Measurements from ENCODE around the gene ZFPM1.

ZFPM1 gene

DNA sequence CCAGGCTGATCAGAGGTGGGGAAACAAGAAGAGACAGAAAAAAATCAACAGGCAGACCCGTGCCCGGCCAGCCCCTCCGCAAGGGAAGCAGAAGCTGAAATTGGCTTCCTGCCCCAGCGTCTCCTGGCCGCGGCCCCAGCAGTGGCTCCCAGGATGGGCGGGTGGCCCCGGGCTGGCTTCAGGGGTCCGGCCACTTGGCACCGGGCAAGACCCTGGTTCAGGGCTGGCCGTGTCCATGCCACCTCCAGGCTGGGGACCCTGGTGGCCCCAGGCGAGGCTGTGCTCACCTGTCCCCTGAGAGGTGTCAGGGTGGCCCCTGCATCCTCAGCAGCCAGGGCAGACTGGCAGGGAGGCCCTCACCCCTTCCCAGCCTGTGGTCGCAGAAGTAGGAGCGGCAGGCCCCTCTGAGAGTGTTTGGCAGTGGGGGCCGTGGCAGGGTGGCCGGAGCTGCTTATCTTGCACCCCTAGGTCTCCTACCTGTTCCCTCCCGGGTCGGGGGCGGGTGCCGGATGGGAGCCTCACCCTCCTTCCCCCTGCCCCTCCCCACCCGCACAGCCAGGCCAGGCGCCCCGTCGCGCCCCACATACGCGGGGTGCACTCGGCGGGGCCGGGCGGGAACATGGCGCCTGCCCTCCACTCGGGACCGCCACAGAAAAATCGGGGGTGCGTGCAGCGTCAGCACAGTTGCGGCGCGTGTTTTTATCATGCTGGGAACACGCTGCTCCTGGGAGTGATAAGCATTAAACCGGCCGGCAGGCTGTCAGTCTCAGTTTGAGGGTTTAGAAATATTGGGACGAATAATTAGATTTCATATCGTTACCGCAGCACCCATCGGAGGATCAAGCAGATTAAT is 70.5 kb downstream of the ZFPM1 start:
- no peak overlapping the region for H3K9ac ChIP-seq
- H3K36me3 ChIP-seq (ENCODE audit: control insufficient read depth, insufficient read depth, low read length) = no peaks in the 10 kb centered on the region
- no peak overlapping the region for H3K4me2 ChIP-seq (ENCODE audit: low read length)
- H3K4me3 ChIP-seq (ENCODE audit: low read depth, low read length) = no peak overlapping the region
- TF ChIP-seq CTCF (IDR thresholded peaks at IDR 0.05) = no peak
- no peaks in the 10 kb centered on the region for H3K9me3 ChIP-seq (ENCODE audit: control insufficient read depth, low read length)
- H3K4me1 ChIP-seq = no peaks in the 10 kb centered on the region
- H3K79me2 ChIP-seq = no peaks in the 10 kb centered on the region
- no peak overlapping the region for H2AFZ ChIP-seq
- H3K27ac ChIP-seq = no peak overlapping the region
- no peaks in the 10 kb centered on the region for H3K27me3 ChIP-seq (ENCODE audit: control insufficient read depth, insufficient read depth, low read length)

- no peak overlapping the region for H3K4me3 ChIP-seq (ENCODE audit: low read depth, low read length)
- H3K79me2 ChIP-seq = no peaks in the 10 kb centered on the region
- H3K27ac ChIP-seq = no peak overlapping the region
- H3K27me3 ChIP-seq (ENCODE audit: control insufficient read depth, insufficient read depth, low read length) = no peaks in the 10 kb centered on the region
- H2AFZ ChIP-seq = no peak overlapping the region
- TF ChIP-seq CTCF (IDR thresholded peaks at IDR 0.05) = no peak
- no peaks in the 10 kb centered on the region for H3K36me3 ChIP-seq (ENCODE audit: control insufficient read depth, insufficient read depth, low read length)
- no peaks in the 10 kb centered on the region for H3K4me1 ChIP-seq
- H3K9me3 ChIP-seq (ENCODE audit: control insufficient read depth, low read length) = no peaks in the 10 kb centered on the region
- H3K9ac ChIP-seq = no peak overlapping the region
- H3K4me2 ChIP-seq (ENCODE audit: low read length) = no peak overlapping the region
Observed at GRCh38 chr16:88524274-88524972, 71.3 kb downstream of the ZFPM1 start.

DNA sequence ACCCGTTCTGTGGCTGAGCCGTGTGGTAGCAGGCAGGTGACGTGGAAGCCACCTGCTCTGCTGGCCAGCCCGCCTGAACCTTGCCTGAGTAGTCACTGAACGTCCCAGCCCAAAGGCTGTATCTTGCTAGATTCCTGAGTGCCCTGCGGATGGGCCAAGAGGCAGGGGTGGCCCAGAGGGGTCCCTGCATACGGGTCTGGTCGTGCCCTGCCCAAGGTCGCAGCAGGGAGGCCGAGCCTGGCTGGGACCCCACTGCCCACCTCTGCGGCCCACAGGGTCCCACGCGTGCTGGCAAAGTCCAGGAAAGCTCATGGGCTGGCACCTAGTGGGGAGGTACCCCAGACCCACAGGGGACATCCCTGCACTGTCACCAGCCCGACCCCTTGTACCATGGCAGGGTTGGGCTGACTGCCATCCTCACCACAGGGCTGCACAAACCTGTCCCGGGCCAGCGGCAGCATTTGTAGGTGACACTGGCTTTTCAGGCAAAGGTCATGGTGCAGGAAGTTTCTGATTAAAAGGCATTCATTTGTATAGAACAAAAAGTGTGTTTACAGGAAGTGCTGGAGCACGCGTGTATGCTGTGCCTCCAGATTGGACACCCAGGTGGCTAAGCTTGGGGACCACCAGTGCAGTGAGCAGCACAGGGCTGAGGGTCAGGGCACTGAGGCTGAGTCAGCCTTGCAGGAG is 72.0 kb downstream of the ZFPM1 start:
- Histone ChIP-seq H3K4me3 (ENCODE audit: low read depth, low read length) (no peak overlapping the region), H3K79me2 (no peaks in the 10 kb centered on the region), H3K27me3 (ENCODE audit: control insufficient read depth, insufficient read depth, low read length) (no peaks in the 10 kb centered on the region), H3K36me3 (ENCODE audit: control insufficient read depth, insufficient read depth, low read length) (no peaks in the 10 kb centered on the region), H3K27ac (no peak overlapping the region), H3K4me2 (ENCODE audit: low read length) (no peak overlapping the region), H2AFZ (no peak overlapping the region), H3K9me3 (ENCODE audit: control insufficient read depth, low read length) (no peaks in the 10 kb centered on the region), H3K9ac (no peak overlapping the region), H3K4me1 (no peaks in the 10 kb centered on the region)
- no peak for TF ChIP-seq CTCF (IDR thresholded peaks at IDR 0.05)

DNA sequence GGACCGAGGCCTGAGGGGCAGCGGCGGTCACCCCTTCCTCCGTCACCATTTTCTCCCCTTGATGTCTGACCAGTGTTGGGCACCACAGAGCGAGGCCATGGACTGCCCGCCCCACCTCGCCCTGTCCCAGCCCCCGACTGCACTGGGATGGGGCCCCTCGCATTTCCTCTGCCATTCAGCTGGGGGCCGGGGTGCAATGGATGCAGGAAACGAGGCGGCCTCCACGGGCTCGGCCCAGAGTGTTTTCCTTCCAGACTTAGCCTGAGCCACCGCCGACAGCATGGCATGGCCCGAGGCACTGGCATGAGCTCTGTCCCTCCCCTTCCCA is 72.5 kb downstream of the ZFPM1 start:
- H3K9me3 ChIP-seq (ENCODE audit: control insufficient read depth, low read length) = no peaks in the 10 kb centered on the region
- no peak overlapping the region for H3K27ac ChIP-seq
- no peaks in the 10 kb centered on the region for H3K27me3 ChIP-seq (ENCODE audit: control insufficient read depth, insufficient read depth, low read length)
- TF ChIP-seq CTCF (IDR thresholded peaks at IDR 0.05) = no peak
- H3K79me2 ChIP-seq = no peaks in the 10 kb centered on the region
- no peaks in the 10 kb centered on the region for H3K36me3 ChIP-seq (ENCODE audit: control insufficient read depth, insufficient read depth, low read length)
- H3K9ac ChIP-seq = no peak overlapping the region
- H3K4me3 ChIP-seq (ENCODE audit: low read depth, low read length) = no peak overlapping the region
- no peak overlapping the region for H3K4me2 ChIP-seq (ENCODE audit: low read length)
- H2AFZ ChIP-seq = no peak overlapping the region
- H3K4me1 ChIP-seq = no peaks in the 10 kb centered on the region

Data from parathyroid adenoma (tissue), 2 donors.